Suprapubic skin (tissue), 4 donors: Measurements from ENCODE around the gene CKS1B.

Source experiments
- CTCF ChIP-seq, 2 donors: fragments of 200-600 bp in 1 of 2; fragments of 450-650 bp in 1 of 2; sonication (generic) in 1 of 2; IDR thresholded peaks; one replicate each; pipeline ENCODE4 v1.5.1; 2016 to 2019; ENCODE audit warnings: antibody characterized with exemption in 2 of 2, mild to moderate bottlenecking in 1 of 2, moderate library complexity in 1 of 2
- EP300 ChIP-seq: sonication (generic); formaldehyde crosslinking; IDR thresholded peaks from one replicate; pipeline ENCODE4 v1.6.1; 2017; ENCODE audit warnings: antibody characterized with exemption
- POLR2A ChIP-seq, 2 donors: fragments of 450-650 bp; IDR thresholded peaks; one replicate each; pipeline ENCODE4 v1.6.1; 2017; ENCODE audit warnings: antibody characterized with exemption in 2 of 2, mild to moderate bottlenecking in 2 of 2, moderate library complexity in 2 of 2
- POLR2AphosphoS5 ChIP-seq, 3 donors: sonication (generic); formaldehyde crosslinking; IDR thresholded peaks; one replicate each; pipeline ENCODE4 v1.6.1; 2017; ENCODE audit warnings: antibody characterized with exemption in 3 of 3

GRCh38 chr1:154982897-154983648, 8.6 kb downstream of the CKS1B start, which contains the start of gene FLAD1:
- no peak for TF ChIP-seq CTCF (IDR thresholded peaks at IDR 0.05)
- no peak for TF ChIP-seq POLR2A (IDR thresholded peaks at IDR 0.05)
- peak in 2 of 3 donors; percentile 68 to 71 for TF ChIP-seq POLR2AphosphoS5 (IDR thresholded peaks at IDR 0.05)
- TF ChIP-seq EP300: no peak
